K562 (cell line): ENCODE measurements around the gene TMEM87B. TPM values are rescaled to one million over a fixed set of nuclear protein-coding genes. Genes with fewer than 3 reads are reported as not detected.

Experiments
- ATAC-seq: fragments of 200-7000 bp; cut with Tn5 transposase; 3 replicates; pipeline ENCODE4 v1.9.1; 2020; ENCODE audit warnings: moderate library complexity
- BruUV-seq: library from RNA; stranded (reverse); fragments of 400-500 nt; replicated peaks from 2 replicates; lab custom pipeline; 2021; lab: Mats Ljungman, UMichigan
- CTCF ChIA-PET: fragments of 300-600 bp; formaldehyde crosslinking; extraction: SDS; loops from one replicate; lab custom pipeline; 2021; ENCODE audit warnings: low intra/inter-chr PET ratio; lab: Yijun Ruan, JAX
- POLR2A ChIA-PET: fragments of 300-600, 350-650 bp; sonication (Branson Sonifier 250); formaldehyde crosslinking; extraction: SDS; loops from one replicate; lab custom pipeline; 2021; ENCODE audit warnings: antibody characterized with exemption, inconsistent platforms; lab: Yijun Ruan, JAX
- DNase-seq, 4 experiments: peaks; one replicate each; pipeline versions ENCODE4 v3.0.0 to v3.0.0-alpha.2; 2011 to 2018; ENCODE audit warnings: low spot score in 3 of 4, mixed read lengths in 3 of 4; ENCODE audit errors: extremely low read depth in 1 of 4
- FAIRE-seq: peaks from 2 replicates; lab custom pipeline; 2011; peaks lifted over from hg19 to GRCh38; lab: Jason Lieb, UNC
- H2AFZ ChIP-seq: 2 replicates; pipeline ENCODE4 v1.6.0; 2011; ENCODE audit warnings: low read depth, low read length, control low read depth, inconsistent platforms
- H3K27ac ChIP-seq: fragments of 200-600 bp; 3 replicates; pipeline ENCODE4 v1.8.0; 2011; ENCODE audit warnings: low read depth, mild to moderate bottlenecking, control low read depth, inconsistent platforms, low read length, moderate library complexity, mixed read lengths; ENCODE audit errors: extremely low read depth
- H3K27me3 ChIP-seq, 2 experiments: fragments of 300-600 bp in 1 of 2; 2 replicates in 1 of 2; 3 replicates in 1 of 2; pipeline versions ENCODE4 v1.6.0 to v1.8.0; 2011; ENCODE audit warnings: inconsistent platforms in 2 of 2, low read length in 2 of 2, mild to moderate bottlenecking in 1 of 2, mixed read lengths in 1 of 2, moderate library complexity in 1 of 2; ENCODE audit not compliant: control insufficient read depth in 2 of 2, insufficient read depth in 2 of 2
- H3K36me3 ChIP-seq: fragments of 300-600 bp; 3 replicates; pipeline ENCODE4 v1.8.0; 2011; ENCODE audit warnings: mild to moderate bottlenecking, low read length, inconsistent platforms; ENCODE audit not compliant: control insufficient read depth, insufficient read depth
- H3K4me1 ChIP-seq, 2 experiments: fragments of 200-600 bp in 1 of 2; replicated peaks in 1 of 2; 2 replicates in 1 of 2; 3 replicates in 1 of 2; pipeline versions ENCODE4 v1.5.1 to v1.8.0; 2011; ENCODE audit warnings: inconsistent platforms in 2 of 2, low read length in 2 of 2, mild to moderate bottlenecking in 1 of 2, mixed read lengths in 1 of 2, moderate library complexity in 1 of 2; ENCODE audit not compliant: control insufficient read depth in 2 of 2, insufficient read depth in 2 of 2
- H3K4me2 ChIP-seq: 2 replicates; pipeline ENCODE4 v1.6.1; 2011; ENCODE audit warnings: low read length, control low read depth, inconsistent platforms, mixed read lengths; ENCODE audit not compliant: insufficient read depth
- H3K4me3 ChIP-seq: fragments of 200-600 bp; sonication (generic), shearing (Covaris generic); 2 replicates; pipeline ENCODE4 v1.5.1; 2016; ENCODE audit warnings: control low read depth, inconsistent platforms
- H3K79me2 ChIP-seq: fragments of 200-600 bp; 3 replicates; pipeline ENCODE4 v1.8.0; 2011; ENCODE audit warnings: low read length, inconsistent platforms; ENCODE audit not compliant: control insufficient read depth, insufficient read depth
- H3K9ac ChIP-seq, 2 experiments: 2 replicates each; pipeline versions ENCODE4 v1.6.0 to v1.6.1; 2011; ENCODE audit warnings: low read depth in 2 of 2, low read length in 2 of 2, control low read depth in 1 of 2, inconsistent platforms in 1 of 2, mild to moderate bottlenecking in 1 of 2, mixed read lengths in 1 of 2; ENCODE audit not compliant: insufficient read depth in 1 of 2
- H3K9me1 ChIP-seq: one replicate; pipeline ENCODE4 v1.6.0; 2011; ENCODE audit warnings: inconsistent platforms, mild to moderate bottlenecking, low read length, moderate library complexity; ENCODE audit not compliant: control insufficient read depth, insufficient read depth
- H3K9me3 ChIP-seq: replicated peaks from 2 replicates; pipeline ENCODE4 v1.5.1; 2011; ENCODE audit warnings: low read depth, low read length, inconsistent platforms; ENCODE audit not compliant: control insufficient read depth, insufficient read depth
- H4K20me1 ChIP-seq: replicated peaks from 2 replicates; pipeline ENCODE4 v1.6.1; 2011; ENCODE audit warnings: low read length, inconsistent platforms, mixed read lengths; ENCODE audit not compliant: control insufficient read depth, insufficient read depth
- CTCF ChIP-seq, 3 experiments: IDR thresholded peaks in 2 of 3; conservative IDR thresholded peaks in 1 of 3; 2 replicates each; pipeline ENCODE4 v1.5.1; 2011 to 2012; ENCODE audit warnings: low read length in 3 of 3, mild to moderate bottlenecking in 3 of 3, control low read depth in 2 of 3, improper control_type of control experiment in 1 of 3, inconsistent platforms in 1 of 3, low read depth in 1 of 3, mixed read lengths in 1 of 3, moderate library complexity in 1 of 3; ENCODE audit not compliant: insufficient read depth in 2 of 3
- EGR1 ChIP-seq: fragments of 450-650 bp; conservative IDR thresholded peaks from 2 replicates; pipeline ENCODE4 v1.6.1; 2017; ENCODE audit warnings: mild to moderate bottlenecking
- NRF1 ChIP-seq, 2 experiments: fragments of 450-650 bp; IDR thresholded peaks in 1 of 2; conservative IDR thresholded peaks in 1 of 2; 2 replicates each; pipeline ENCODE4 v1.6.1; 2014; ENCODE audit warnings: mild to moderate bottlenecking in 2 of 2
- POLR2G ChIP-seq: fragments of 200-400 bp; formaldehyde crosslinking; IDR thresholded peaks from 2 replicates; pipeline ENCODE4 v1.6.1; 2017; ENCODE audit warnings: low read depth, mild to moderate bottlenecking, antibody characterized with exemption, low read length, moderate library complexity
- RFX1 ChIP-seq: fragments of 450-650 bp; IDR thresholded peaks from 2 replicates; pipeline ENCODE4 v1.6.1; 2016; ENCODE audit warnings: mild to moderate bottlenecking, moderate library complexity
- TFE3 ChIP-seq: fragments of 450-650 bp; formaldehyde crosslinking; IDR thresholded peaks from 2 replicates; pipeline ENCODE4 v1.4.0; 2020; ENCODE audit warnings: mild to moderate bottlenecking, mixed read lengths
- THRA ChIP-seq: fragments of 450-650 bp; IDR thresholded peaks from 2 replicates; pipeline ENCODE4 v1.6.1; 2017; ENCODE audit warnings: mild to moderate bottlenecking, moderate library complexity
- ZBTB2 ChIP-seq: fragments of 450-650 bp; IDR thresholded peaks from 2 replicates; pipeline ENCODE4 v1.6.1; 2016; ENCODE audit warnings: antibody characterized with exemption
- WGBS: fragments of 100-300 bp; shearing (Covaris generic); methylation state at CpG from one replicate; pipeline ENCODE4 v1.1.6; 2016; ENCODE audit warnings: low coverage, mixed read lengths; ENCODE audit not compliant: insufficient coverage; ENCODE audit errors: missing lambda C conversion rate; 5-methylcytosine and 5-hydroxymethylcytosine counted together
- in situ Hi-C: fragments of 300-500 bp; cut with MboI; formaldehyde crosslinking; loops from 4 replicates; pipeline ENCODE4 v1.15.0; 2018; ENCODE audit warnings: inconsistent platforms, mixed read lengths
- intact Hi-C: fragments of 100-400 bp; cut with micrococcal nuclease; formaldehyde crosslinking; loops from 2 replicates; pipeline ENCODE4 v1.14.2; 2022
- polyA plus RNA-seq, 8 experiments: library from polyadenylated mRNA; depleted of rRNA in 4 of 8; stranded (reverse) in 5 of 8; unstranded in 3 of 8; fragments of >200 nt; fragmentation: Nextera tagmentation in 2 of 8; fragmentation: Illumina TruSeq in 1 of 8; extraction: Ambion mirVana in 2 of 8; extraction: Trizol in 1 of 8; gene quantifications; 2 replicates each; pipeline versions ENCODE4 v1.2.1 to v1.2.3, GENCODE V29; 2011 to 2014; ENCODE audit warnings: inconsistent platforms in 1 of 8, missing spikeins in 1 of 8
- total RNA-seq, 7 experiments: library from RNA; depleted of rRNA in 6 of 7; stranded (reverse); fragments of >200 nt in 6 of 7; fragmentation: Illumina TruSeq in 2 of 7; extraction: Trizol in 2 of 7; gene quantifications; 2 replicates each; pipeline versions ENCODE4 v1.2.1 to v1.2.3, GENCODE V29; 2011 to 2021; ENCODE audit warnings: low replicate concordance in 1 of 7
- TF ChIP-seq, protein P1 (sequence below): fragments of 450-650 bp; IDR thresholded peaks from 2 replicates; pipeline ENCODE4 v1.6.1; 2016; ENCODE audit warnings: borderline replicate concordance
- TF ChIP-seq, protein P2 (sequence below): IDR thresholded peaks from 2 replicates; pipeline ENCODE4 v1.6.1; 2012; ENCODE audit warnings: low read depth, low read length, improper control_type of control experiment, borderline replicate concordance

TMEM87B gene
- total and polyA plus RNA-seq, 9 of the 15 experiments (the other 6 are each of a cell fraction or from before 2014, with no cell fraction given): 3.7 to 17.1 (median 11.0) TPM

- FAIRE-seq (no peak), DNase-seq (peak in 1 of 4 experiments; percentile 40), ATAC-seq (peak; percentile 75)
- Histone ChIP-seq H3K9ac (no peak overlapping the region), H3K9me1 (no peaks in the 10 kb centered on the region), H2AFZ (no peak overlapping the region), H3K27ac (no peak overlapping the region), H4K20me1 (no peaks in the 10 kb centered on the region; the same call in 1 of the 2 replicates), H3K79me2 (no peaks in the 10 kb centered on the region), H3K9me3 (no peaks in the 10 kb centered on the region), H3K36me3 (no peaks in the 10 kb centered on the region), H3K4me1 (peaks cover 0 to 3% of the 10 kb centered on the region in 2 experiments; a peak in 1 of 5 replicates), H3K4me3 (no peak overlapping the region), H3K27me3 (peaks cover 57 to 84% of the 10 kb centered on the region in 2 experiments; a peak in 4 of 5 replicates), H3K4me2 (no peak overlapping the region)
- ChIA-PET POLR2A (no interaction called here), CTCF (no interaction called here)
- WGBS: 3% methylated on average over 14 of the region's 14 CpGs
- intact Hi-C loops (no loop called here), in situ Hi-C loops (no loop called here)
- BruUV-seq: no TSS peak
- peak; percentile 72 for TF ChIP-seq TFE3 (CRISPR knock-in tag)
- no peak for TF ChIP-seq RFX1
- TF ChIP-seq, protein P1, sequence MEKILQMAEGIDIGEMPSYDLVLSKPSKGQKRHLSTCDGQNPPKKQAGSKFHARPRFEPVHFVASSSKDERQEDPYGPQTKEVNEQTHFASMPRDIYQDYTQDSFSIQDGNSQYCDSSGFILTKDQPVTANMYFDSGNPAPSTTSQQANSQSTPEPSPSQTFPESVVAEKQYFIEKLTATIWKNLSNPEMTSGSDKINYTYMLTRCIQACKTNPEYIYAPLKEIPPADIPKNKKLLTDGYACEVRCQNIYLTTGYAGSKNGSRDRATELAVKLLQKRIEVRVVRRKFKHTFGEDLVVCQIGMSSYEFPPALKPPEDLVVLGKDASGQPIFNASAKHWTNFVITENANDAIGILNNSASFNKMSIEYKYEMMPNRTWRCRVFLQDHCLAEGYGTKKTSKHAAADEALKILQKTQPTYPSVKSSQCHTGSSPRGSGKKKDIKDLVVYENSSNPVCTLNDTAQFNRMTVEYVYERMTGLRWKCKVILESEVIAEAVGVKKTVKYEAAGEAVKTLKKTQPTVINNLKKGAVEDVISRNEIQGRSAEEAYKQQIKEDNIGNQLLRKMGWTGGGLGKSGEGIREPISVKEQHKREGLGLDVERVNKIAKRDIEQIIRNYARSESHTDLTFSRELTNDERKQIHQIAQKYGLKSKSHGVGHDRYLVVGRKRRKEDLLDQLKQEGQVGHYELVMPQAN: no peak
- TF ChIP-seq, protein P2, sequence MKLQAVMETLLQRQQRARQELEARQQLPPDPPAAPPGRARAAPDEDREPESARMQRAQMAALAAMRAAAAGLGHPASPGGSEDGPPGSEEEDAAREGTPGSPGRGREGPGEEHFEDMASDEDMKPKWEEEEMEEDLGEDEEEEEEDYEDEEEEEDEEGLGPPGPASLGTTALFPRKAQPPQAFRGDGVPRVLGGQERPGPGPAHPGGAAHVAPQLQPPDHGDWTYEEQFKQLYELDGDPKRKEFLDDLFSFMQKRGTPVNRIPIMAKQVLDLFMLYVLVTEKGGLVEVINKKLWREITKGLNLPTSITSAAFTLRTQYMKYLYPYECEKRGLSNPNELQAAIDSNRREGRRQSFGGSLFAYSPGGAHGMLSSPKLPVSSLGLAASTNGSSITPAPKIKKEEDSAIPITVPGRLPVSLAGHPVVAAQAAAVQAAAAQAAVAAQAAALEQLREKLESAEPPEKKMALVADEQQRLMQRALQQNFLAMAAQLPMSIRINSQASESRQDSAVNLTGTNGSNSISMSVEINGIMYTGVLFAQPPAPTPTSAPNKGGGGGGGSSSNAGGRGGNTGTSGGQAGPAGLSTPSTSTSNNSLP: no peak
- TF ChIP-seq ZBTB2: no peak
- TF ChIP-seq NRF1 (conservative IDR thresholded peaks at IDR 0.05 in 1 of 2, IDR thresholded peaks at IDR 0.05 in 1 of 2): peak in 1 of 2 experiments; percentile 27; a peak in 1 of 4 replicates
- TF ChIP-seq EGR1: peak; percentile 55; the same call in 1 of the 2 replicates
- TF ChIP-seq POLR2G: no peak
- TF ChIP-seq CTCF (IDR thresholded peaks at IDR 0.05 in 2 of 3, conservative IDR thresholded peaks at IDR 0.05 in 1 of 3; ENCODE audit: insufficient read depth in 2 of 3, low read depth in 1 of 3, low read length in 3 of 3): peak in 2 of 3 experiments; percentile 3 to 11; a peak in 1 of 6 replicates
- TF ChIP-seq THRA: no peak
Measured at GRCh38 chr2:112166806-112167499, 111.9 kb downstream of the TMEM87B start.
